GM19438 (cell line): ENCODE data around the gene YARS1.

Experiments used
- ATAC-seq: cut with Tn5 transposase; IDR thresholded peaks from one replicate; pipeline ENCODE4 v1.9.1; 2021; ENCODE audit warnings: low read depth; ENCODE audit not compliant: unreplicated experiment

Gene YARS1

DNA sequence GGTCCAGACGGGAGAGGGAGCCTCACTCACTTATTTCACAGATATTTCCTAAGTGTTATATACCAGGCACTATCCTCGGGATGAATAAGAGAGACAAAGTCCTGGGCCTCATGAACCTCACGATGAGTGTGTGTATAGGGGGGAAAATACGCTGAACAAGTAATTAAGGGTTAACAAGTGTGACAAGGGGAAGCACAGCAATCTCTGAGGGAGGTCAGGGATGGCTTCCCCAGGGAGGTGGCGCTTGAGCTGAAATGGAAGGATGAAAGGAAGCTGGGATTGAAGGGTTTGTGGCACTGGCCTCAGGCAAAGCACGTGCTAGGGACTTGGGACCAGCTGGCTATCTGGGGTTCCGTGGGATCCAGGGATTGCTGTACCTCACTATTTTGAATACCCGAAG is 68.2 kb downstream of the YARS1 start:
- ATAC-seq, result no peak

- no peak for ATAC-seq
These were observed 68.8 kb downstream of the YARS1 start for GRCh38 chr1:32748348-32748747.

- ATAC-seq, result no peak
These were observed 71.0 kb downstream of the YARS1 start for GRCh38 chr1:32746130-32746529.

DNA sequence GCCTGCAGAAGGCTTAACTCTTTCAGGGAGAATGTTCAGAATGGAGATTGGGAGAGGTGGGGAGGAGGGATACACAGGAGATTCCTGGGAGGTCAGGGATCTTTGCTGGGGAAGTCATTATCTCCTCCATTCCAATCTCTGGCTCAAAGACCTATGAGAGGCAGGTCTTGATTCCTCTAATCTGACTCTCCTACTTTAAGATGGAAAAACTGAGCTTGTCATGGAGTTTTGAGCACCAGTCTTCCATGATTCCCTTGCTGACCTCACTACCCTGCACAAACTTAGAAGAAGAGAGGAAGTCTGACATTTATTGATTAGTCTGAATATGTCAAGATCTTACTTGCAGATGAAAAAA is 73.1 kb downstream of the YARS1 start:
- no peak for ATAC-seq

GRCh38 chr1:32743380-32744070 is 73.6 kb downstream of the YARS1 start:
- ATAC-seq, result no peak

- no peak for ATAC-seq
These were observed 74.2 kb downstream of the YARS1 start for GRCh38 chr1:32742956-32743355.

DNA sequence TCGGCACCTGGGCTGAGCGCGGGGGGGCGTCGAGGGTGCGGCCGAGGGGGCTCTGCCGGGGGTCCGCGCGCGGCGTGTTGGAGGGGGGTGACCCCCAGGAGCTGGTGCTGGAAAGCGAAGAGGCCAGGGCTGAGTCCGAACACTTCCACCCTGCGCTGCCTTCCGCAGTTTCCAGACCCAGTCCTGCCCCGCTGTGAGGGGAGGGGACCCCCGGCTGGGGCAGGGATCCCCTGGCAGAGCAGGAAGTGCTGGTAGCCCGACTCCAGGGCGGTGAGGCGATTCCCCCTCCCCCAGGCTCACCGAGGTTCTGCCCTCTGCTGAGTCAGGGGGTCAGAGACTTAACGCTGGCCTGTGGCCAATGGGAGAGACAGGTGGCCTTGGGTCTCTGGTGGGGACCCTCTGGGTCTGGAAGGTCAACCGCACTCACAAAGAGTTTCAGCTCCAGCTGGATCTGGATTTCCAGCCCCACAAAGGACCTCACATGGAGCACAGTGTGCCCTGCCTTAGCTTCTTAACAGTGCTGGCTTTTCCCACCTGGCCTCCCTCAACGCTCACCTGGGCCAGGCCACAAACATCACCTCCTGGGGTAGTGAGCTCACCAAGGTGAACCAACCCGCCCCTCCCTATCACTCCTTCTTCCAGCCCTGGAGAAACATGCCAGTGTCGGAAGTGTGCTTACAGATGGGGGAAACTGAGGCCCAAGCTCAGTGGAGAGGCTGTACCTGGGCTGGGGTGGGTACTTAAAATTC is 74.8 kb downstream of the YARS1 start:
- no peak for ATAC-seq

- ATAC-seq, result no peak
These were observed 75.6 kb downstream of the YARS1 start for GRCh38 chr1:32741413-32742198.

- ATAC-seq, result no peak
These were observed 76.1 kb downstream of the YARS1 start for GRCh38 chr1:32741059-32741412.

DNA sequence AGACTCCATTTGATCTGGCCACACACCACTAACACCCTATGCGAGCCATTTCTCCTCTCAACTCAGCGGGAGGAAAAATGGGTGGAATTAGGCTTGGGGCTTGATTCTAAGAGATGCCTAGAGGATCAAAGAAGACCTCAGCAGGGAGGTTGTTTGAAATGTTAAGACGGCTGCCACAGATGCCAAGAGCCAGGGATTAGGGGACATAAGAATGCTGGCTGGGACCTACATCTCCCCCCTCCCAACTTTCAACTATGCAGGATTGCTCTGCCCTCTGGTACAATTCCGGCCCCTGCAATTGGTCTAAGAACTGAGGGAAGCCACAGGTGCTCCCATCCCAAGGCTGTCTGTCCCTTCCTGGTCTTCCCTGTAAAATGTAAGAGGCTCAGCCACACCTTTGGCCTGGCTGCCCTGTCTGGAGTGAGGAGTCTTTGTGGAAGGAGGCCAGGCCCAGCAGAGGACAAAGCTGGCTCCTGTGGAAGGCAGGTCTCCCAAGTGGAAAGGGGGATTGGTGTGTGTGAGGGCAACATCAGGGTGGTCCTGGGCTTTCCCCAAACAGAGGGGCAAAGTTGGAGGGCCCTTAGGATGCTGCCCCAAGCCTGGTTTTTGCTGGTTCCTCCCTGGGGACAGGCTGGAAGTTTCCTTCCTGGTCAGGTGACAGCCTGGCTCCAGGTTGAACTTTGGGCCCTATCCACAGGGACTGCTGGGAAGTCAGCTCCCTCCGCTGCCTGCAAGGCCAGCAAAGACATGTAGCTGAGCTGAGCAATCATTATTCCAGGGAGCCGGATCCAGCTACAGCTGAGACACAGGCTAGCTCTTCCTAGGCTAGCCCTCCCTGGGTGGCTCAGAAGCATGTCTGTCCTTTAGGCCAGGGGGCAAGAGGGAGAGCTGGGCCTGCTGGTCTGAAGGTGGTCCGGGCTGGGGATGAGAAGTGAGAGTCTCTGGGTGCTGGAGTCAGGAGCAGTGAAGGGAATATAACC is 80.1 kb downstream of the YARS1 start:
- no peak for ATAC-seq

DNA sequence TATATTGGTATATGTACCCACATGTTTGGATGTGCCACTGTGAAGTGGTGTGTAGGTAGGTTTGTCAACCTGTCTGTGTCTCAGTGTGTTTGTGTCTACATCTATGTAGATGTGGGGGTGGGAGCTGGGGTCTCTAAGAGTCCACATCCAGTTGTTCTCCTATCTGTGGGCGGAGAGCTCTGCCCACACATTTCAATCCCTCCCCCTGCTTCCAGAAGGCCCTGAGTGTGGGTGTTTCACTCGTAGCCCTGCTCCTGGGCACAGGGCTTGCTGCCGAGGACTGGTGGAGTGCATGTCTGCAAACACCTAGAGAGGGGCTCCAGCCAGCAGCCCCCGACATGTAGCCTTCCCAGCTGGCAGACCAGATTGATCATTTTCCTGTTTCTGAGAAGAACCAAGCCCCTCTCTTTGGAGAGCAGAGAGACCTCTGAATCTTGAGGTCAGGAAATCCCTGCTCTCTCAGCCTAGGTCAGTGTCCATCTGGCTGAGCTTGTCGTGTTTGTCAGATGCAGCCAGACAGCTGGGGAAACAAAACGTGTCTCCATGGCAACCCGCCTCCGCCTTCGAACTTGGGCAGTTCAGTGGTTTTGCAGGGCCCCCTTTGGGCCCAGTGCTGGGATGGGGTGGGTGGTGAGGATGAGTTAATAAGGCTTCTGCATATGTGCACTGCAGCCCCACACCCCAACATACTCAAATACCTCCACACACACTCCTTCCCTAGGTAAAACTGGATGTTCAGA is 83.4 kb downstream of the YARS1 start:
- no peak for ATAC-seq

DNA sequence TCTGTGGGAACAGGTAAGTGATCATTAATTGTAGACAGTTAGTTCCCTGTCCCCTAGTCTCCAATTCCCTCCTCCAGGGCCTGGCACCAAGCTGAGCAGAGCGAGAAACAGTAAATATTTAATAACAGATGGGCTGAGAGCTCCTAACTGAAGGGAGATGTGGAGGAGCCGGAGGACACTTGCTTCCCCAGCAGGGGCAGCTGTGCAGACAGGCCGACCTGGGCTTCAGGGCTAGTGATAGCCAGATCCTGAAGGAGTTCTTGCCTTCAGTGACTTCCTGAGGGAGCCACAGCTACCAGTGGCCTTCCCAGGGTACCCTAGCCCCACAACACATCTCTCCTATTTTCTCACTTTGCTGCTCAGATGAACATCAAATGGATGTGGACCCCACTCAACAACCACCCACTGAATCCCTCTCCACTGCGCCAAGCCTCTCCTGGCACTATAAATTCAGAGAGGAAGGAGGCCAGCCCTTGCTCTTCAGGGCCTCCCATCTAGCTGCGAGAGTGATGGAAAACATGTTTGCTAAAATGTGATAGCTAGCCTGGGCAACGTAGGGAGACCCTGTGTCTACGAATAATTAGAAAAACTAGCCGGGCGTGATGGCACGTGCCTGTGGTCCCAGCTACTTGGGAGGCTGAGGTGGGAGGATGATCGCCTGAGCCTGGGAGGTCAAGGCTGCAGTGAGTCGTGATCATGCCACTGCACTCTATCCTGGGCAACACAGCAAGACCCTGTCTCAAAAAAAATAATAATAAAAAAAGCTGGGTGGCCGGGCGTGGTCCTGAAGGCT is 87.7 kb downstream of the YARS1 start:
- ATAC-seq, result no peak

GRCh38 chr1:32728413-32729077 is 88.6 kb downstream of the YARS1 start:
- ATAC-seq, result no peak

DNA sequence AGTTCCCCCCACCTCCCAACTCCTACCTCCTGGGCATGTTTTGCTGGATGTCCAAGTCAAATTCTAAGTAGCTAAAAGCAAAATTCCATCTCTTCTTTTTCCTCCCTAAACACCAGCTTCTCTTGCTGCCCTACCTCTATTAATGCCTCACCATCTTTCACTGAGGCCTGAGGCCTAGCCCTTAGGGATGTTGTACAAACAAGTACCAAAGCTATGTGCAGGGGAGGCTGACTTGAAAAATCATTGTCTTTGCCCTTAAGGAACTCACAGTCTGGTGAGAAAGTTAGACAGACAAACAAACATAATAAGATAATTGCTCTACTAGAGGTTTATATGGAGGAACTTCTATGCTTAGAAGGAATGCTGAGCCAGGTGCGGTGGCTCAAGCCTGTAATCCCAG is 89.3 kb downstream of the YARS1 start:
- no peak for ATAC-seq

- no peak for ATAC-seq
These were observed 91.6 kb downstream of the YARS1 start for GRCh38 chr1:32725615-32725982.
